ENCODE measurements around the gene PDZD2.
"Not testable (repeated sequence)": the region's sequence is repeated elsewhere in the genome, so short reads cannot be mapped to it uniquely, and the experiment has no call there.

The PDZD2 gene

GRCh38 chr5:31688515-31689092 is 49.7 kb downstream of the PDZD2 start:
- DNase-seq (ENCODE audit: low read depth in 2 of 3, low spot score in 1 of 3) = no peak

GRCh38 chr5:31691408-31691807 is 52.5 kb downstream of the PDZD2 start:
- not testable (repeated sequence) for DNase-seq (ENCODE audit: low read depth in 2 of 3, low spot score in 1 of 3)

DNA sequence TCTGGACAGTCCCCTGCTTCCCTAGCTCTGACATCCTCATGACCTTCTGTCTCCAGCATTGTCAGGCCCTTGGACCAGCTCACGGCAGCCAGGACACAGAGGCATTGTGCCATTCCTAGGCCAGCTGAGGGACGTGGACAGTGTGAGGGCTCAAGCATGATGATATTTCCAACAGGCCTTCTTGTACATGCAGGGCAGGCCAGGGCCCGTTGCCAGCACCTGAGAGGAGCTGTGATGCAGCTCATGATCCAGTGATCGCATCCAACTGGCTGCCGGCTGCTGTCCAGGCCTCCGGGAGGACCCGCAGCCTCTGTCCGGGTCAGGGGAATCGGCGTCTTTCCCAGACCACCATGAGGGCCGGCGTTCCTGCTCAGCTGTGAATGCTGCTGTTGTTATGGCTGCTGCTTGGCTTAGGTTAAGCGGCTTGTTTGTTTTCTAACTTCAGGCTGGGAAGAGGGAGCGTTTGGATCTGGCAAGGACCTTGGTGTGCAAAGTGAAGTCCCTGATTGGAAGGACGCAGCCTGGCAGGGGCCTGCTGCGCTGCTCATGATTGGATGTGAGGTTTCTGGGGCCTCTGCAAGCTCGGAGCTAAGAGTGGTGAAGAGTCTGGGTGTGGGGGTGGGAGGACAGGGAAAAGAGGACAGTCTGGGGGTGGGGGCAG is 53.8 kb downstream of the PDZD2 start:
- DNase-seq (ENCODE audit: low read depth in 2 of 3, low spot score in 1 of 3) = no peak

DNA sequence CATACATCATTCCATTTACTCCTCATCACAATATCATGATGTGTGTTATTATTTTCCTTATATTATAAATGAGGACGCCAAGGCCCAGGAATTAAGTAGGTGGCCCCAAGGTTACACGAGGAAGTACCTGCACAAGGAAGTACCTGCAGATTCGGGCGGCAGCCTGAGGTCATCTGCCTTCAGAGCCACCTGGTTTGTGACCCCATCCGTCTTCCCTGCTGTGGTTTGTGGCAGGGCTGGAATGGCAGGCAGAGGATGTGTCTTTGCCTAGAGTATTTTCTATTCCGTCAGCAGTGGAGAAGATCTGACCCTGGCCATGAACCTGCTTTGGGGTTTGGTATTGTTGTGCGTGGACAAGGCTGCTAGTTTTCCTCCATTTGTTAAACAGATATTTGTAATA is 59.7 kb downstream of the PDZD2 start:
- no peak for DNase-seq (ENCODE audit: low read depth in 2 of 3, low spot score in 1 of 3)

- DNase-seq (ENCODE audit: low read depth in 2 of 3, low spot score in 1 of 3) = no peak
These were observed 62.8 kb downstream of the PDZD2 start for GRCh38 chr5:31701642-31702299.

GRCh38 chr5:31702712-31703111 is 63.8 kb downstream of the PDZD2 start:
- DNase-seq (ENCODE audit: low read depth in 2 of 3, low spot score in 1 of 3) = no peak

DNA sequence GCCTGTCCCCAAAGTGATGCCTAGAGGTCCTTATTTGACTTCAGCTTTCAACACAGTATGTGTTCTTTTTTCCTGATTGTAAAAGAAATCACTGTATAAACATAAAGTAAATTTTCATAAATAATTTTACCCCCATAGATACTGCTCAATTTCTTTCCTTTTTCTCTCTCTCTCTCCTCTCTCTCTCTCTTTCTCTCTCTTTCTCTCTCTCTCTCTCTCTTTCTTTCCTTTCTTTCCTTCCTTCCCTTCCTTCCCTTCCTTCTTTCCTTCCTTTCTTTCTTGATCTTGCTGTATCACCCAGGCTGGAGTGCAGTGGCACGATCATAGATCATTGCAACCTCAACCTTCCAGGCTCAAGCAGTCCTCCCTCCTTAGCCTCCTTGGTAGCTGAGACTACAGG is 64.8 kb downstream of the PDZD2 start:
- no peak for DNase-seq (ENCODE audit: low read depth in 2 of 3, low spot score in 1 of 3)

DNA sequence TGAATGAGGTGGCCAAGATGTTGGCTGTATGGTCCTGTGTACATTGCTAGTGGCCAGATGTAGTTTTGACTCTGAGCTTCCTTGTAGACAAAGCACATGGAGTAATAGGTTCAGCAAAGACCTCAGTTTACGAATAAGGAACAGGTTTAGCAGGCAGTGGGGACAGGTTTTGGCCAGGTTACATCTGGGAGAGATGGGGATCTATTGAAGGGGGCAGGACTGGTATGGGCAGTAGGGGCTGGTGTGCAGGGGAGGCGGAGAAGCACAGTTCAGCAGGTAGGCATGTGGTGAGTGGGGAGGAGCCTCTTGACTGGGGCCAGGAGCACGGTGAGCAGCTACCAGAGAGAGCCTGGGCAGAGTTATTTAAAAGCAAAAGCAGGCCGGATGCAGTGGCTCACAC is 67.3 kb downstream of the PDZD2 start:
- no peak for DNase-seq (ENCODE audit: low read depth in 2 of 3, low spot score in 1 of 3)

DNA sequence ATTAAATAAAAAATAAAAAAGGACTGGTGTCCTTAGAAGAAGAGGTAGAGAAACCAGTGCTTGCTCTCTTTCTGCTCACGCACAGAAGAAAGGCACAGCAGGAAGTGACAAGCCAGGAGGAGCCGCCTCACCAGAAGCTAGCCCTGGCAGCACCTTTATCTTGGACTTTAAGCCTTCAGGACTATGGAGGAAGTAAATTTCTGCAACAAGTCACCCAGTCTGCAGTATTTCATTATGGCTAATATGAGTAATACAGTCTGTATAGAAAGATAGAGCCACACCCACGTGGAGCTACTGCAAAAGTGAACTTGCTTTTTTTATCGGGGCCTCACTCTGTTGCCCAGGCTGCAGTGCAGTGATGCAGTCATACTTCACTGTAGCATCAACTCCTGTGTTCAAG is 68.4 kb downstream of the PDZD2 start:
- no peak for DNase-seq (ENCODE audit: low read depth in 2 of 3, low spot score in 1 of 3)

DNA sequence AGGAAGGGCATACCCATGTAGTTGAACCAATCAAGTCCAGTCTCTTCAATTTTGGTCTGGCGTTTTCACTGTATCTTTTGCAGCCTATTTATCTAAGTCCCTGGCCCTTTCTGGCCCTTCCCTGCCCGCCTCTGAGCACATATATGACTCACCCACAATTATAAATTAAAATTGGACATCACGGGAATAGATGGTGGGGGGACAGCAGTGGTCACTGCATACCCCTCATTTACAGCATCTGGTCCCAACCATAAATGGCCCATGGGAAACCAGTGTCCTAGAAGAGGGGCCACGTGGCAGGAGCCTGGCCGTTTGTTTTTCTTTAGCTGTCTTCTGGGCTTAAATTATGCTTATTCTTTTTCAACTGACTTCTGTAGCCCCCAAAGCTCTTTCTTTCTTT is 69.2 kb downstream of the PDZD2 start:
- no peak for DNase-seq (ENCODE audit: low read depth in 2 of 3, low spot score in 1 of 3)

DNA sequence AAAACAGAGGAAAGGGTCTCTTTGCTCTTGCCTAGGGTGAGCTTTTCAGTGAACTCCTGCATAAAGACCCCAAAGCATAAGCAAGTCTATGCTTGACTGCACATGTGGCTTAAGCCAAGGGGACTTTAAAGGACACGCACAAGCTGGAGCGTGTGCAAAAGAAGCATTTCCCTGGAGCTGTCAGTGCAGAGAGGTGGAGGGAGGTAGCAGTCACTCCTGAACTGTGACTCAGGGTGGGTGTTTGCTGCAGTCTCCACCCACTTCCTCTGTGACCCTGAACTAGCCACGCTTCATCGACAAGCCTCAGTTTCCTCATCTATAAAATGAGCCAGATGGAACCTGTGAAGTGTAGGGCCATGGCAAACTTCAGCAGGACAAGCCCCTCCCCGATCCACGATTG is 72.4 kb downstream of the PDZD2 start:
- DNase-seq (ENCODE audit: low read depth in 2 of 3, low spot score in 1 of 3) = no peak

DNA sequence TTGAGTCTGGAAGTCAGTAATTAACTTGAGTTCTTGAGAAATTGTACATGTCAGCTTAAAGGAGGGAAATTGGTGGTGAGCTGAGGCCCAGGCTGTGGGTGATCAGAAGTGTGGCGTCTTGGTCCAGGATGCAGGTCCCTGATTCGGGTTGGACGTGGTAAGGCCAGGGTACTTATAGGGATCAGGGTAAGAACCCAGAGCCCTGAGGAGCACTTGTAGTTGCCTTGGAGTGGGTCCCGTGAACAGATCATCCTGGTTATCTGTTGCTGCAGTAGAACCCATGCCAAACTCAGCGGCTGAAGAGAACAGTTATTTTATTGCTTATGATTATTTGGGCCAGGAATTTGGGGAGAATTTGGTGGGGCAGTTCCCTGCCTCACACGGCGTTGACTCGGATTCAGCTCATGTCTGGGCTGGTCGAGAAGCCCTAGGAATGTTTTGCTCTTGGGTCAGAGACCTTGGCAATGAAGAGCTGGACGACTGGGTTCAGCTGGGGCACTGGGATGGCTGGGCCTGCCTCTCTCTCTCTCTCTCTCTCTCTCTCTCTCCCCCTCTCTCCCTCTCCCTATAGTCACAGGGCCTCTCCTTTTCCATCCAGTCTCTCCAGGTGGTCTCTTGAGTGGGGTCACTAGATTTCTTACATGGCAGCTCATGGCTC is 73.1 kb downstream of the PDZD2 start:
- DNase-seq (ENCODE audit: low read depth in 2 of 3, low spot score in 1 of 3) = no peak

DNA sequence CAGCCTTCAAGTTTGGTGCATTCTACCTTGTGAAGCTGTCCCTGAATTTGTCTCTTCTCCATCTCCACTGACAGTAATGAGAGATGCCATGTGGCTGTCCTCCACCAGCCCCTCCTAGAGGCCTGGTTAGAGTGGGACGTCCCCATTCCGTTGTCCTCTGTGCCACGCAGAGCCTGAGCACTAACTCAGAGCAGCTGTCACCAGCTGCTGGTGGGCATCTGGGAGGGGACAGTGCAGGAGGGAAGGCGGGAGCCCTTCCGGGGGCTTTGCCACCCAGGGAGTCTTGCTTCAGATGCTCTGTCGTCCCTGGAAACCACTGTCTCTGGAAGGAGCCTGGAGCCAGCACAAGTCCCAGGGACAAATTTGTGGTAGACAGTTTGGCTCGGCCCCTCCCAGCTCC is 78.6 kb downstream of the PDZD2 start:
- no peak for DNase-seq (ENCODE audit: low read depth in 2 of 3, low spot score in 1 of 3)

- DNase-seq (ENCODE audit: low read depth in 2 of 3, low spot score in 1 of 3) = no peak
These were observed 81.1 kb downstream of the PDZD2 start for GRCh38 chr5:31720004-31720403.

GRCh38 chr5:31720811-31721345 is 81.9 kb downstream of the PDZD2 start:
- no peak for DNase-seq (ENCODE audit: low read depth in 2 of 3, low spot score in 1 of 3)

DNA sequence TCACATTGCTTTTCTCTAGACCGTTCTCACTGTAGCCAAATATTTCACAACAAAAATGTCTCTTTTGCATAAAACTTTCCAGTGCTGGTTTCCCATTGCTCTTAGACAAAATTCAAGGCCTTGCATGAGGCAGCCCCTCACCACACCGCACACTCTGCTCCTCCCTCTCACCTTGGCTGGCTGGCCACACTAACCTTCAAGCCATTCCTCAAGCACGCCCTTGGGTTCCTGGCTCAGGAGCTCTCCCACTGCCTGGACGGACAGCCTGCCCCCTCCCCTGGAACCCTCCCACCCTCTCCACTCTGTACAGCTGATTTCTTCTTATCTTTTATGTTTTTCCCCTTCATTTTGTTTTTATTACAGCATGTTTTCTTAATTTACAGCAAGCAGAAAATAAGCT is 83.2 kb downstream of the PDZD2 start:
- DNase-seq (ENCODE audit: low read depth in 2 of 3, low spot score in 1 of 3) = no peak

- no peak for DNase-seq (ENCODE audit: low read depth in 2 of 3, low spot score in 1 of 3)
These were observed 87.1 kb downstream of the PDZD2 start for GRCh38 chr5:31725996-31726395.

DNA sequence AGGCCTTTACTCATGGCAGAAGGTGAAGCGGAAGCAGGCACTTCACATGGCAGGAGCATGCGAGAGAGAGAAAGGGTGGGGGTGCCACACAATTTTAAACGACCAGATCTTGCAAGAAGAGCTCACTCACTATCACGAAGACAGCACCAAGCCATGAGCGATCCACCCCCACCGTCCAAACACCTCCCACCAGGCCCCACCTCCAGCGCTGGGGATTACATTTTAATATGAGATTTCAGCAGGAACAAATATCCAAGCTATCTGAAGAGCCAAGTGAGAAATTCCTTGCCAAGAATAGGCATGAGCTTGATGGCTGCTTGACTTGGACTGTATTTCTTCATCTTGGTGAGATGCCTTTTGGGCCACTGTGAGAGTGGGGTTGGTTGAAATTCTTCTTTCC is 88.0 kb downstream of the PDZD2 start:
- DNase-seq (ENCODE audit: low read depth in 2 of 3, low spot score in 1 of 3) = no peak

DNA sequence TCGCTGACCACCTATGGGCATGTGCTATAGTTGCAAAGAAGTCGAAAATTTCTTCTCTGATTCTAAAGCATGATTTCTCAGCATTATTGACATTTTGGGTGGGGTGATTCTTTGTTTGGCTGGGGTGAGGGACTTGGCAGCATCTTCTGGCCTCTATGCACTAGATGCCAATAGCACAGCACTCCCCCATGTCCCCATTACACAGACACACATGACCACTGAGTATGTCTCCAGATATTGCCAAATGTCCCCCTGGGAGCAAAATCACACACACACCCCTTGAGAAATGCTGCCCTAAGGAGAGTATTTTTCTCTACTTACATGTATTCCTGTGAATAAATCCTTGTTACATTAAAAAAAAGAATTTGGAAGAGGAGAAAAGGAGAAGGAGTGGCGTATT is 89.1 kb downstream of the PDZD2 start:
- DNase-seq (ENCODE audit: low read depth in 2 of 3, low spot score in 1 of 3) = no peak

GRCh38 chr5:31728806-31729205 is 89.9 kb downstream of the PDZD2 start:
- DNase-seq (ENCODE audit: low read depth in 2 of 3, low spot score in 1 of 3) = not testable (repeated sequence)

DNA sequence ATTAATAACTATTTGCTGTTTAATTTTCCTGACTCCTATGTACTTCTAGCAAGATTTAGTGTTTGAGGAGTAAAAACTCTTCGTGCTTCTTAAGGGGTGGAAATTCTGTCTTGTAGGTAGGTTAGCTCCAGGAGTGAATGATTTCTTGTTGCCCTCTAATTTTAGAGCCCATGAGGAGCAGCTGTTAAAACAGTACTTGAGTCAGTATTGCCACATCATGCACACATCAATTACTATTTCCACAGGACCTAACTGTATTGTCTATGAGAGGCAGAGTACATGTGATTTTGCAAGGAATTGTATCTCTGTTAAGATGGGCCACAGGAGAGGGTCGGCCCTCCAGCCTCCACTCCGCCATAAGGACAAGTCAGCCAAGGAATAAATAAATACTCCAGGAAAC is 91.2 kb downstream of the PDZD2 start:
- no peak for DNase-seq (ENCODE audit: low read depth in 2 of 3, low spot score in 1 of 3)

DNA sequence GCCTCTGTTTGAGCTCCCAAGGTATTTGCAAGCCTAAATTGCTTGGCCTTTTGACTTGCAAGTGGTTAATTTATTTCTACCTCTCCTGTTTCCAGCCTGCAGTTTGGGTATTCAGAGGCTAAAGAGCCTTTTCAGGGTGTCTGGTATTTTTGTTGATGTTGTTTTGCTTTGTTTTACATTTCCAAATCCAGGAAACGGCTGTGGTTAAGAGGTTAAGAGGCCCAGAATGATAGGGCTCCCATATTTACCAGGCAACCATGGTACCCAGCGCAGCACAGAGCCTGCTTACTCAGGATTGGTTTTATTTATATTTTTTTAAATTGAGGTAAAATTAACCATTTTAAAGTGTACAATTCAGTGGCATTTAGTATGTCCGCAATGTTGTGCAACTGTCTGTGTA is 92.1 kb downstream of the PDZD2 start:
- no peak for DNase-seq (ENCODE audit: low read depth in 2 of 3, low spot score in 1 of 3)
